ENCODE results near the gene AFG3L2. TPM values are rescaled to one million over a fixed set of nuclear protein-coding genes. Genes with fewer than 3 reads are reported as not detected.

AFG3L2 gene
- total and polyA plus RNA-seq, 9 of the 15 experiments (the other 6 are each of a cell fraction or from before 2014, with no cell fraction given) = 24.1 to 109 (median 84.0) TPM

DNA sequence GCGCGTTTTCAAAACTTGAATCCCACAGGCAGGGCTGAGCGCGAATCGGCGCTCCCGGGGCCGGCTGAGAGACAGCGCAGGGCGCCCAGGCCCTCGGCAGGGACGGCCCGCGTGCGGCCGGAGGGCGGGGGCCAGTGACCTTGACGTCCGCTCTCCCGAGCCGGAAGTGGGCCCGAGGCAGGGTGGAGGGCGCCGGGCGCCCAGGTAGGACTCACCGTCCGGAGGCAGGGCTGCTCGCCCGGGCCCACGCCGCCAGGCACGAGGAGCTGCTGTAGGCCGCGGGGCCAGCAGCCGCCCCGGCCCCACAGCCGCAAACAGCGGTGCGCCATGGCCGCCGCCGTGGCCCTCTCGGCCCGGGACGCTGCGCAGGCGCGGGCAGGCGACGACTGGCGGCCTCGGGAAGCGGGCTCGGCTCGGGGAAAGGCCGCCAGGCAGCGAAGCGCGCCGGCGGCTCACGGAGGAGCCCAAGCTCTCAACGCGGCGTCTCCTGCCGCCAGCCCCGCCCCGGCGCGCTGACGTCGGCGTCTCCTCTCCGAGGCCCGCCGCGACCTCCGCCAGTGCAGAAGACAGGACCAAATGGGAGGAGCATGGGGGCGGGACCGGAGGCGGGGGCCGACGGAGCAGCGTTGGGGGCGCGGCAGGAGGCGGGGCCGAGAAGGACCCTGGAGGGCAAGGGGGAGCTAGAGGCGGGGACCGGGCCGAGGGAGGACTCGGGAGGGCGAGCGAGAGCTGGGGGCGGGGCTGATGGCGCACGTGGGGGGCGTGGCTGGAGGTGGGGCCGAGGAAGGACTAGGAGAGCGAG, at the start of gene AFG3L2 (continued):
- TF ChIP-seq, protein P1, sequence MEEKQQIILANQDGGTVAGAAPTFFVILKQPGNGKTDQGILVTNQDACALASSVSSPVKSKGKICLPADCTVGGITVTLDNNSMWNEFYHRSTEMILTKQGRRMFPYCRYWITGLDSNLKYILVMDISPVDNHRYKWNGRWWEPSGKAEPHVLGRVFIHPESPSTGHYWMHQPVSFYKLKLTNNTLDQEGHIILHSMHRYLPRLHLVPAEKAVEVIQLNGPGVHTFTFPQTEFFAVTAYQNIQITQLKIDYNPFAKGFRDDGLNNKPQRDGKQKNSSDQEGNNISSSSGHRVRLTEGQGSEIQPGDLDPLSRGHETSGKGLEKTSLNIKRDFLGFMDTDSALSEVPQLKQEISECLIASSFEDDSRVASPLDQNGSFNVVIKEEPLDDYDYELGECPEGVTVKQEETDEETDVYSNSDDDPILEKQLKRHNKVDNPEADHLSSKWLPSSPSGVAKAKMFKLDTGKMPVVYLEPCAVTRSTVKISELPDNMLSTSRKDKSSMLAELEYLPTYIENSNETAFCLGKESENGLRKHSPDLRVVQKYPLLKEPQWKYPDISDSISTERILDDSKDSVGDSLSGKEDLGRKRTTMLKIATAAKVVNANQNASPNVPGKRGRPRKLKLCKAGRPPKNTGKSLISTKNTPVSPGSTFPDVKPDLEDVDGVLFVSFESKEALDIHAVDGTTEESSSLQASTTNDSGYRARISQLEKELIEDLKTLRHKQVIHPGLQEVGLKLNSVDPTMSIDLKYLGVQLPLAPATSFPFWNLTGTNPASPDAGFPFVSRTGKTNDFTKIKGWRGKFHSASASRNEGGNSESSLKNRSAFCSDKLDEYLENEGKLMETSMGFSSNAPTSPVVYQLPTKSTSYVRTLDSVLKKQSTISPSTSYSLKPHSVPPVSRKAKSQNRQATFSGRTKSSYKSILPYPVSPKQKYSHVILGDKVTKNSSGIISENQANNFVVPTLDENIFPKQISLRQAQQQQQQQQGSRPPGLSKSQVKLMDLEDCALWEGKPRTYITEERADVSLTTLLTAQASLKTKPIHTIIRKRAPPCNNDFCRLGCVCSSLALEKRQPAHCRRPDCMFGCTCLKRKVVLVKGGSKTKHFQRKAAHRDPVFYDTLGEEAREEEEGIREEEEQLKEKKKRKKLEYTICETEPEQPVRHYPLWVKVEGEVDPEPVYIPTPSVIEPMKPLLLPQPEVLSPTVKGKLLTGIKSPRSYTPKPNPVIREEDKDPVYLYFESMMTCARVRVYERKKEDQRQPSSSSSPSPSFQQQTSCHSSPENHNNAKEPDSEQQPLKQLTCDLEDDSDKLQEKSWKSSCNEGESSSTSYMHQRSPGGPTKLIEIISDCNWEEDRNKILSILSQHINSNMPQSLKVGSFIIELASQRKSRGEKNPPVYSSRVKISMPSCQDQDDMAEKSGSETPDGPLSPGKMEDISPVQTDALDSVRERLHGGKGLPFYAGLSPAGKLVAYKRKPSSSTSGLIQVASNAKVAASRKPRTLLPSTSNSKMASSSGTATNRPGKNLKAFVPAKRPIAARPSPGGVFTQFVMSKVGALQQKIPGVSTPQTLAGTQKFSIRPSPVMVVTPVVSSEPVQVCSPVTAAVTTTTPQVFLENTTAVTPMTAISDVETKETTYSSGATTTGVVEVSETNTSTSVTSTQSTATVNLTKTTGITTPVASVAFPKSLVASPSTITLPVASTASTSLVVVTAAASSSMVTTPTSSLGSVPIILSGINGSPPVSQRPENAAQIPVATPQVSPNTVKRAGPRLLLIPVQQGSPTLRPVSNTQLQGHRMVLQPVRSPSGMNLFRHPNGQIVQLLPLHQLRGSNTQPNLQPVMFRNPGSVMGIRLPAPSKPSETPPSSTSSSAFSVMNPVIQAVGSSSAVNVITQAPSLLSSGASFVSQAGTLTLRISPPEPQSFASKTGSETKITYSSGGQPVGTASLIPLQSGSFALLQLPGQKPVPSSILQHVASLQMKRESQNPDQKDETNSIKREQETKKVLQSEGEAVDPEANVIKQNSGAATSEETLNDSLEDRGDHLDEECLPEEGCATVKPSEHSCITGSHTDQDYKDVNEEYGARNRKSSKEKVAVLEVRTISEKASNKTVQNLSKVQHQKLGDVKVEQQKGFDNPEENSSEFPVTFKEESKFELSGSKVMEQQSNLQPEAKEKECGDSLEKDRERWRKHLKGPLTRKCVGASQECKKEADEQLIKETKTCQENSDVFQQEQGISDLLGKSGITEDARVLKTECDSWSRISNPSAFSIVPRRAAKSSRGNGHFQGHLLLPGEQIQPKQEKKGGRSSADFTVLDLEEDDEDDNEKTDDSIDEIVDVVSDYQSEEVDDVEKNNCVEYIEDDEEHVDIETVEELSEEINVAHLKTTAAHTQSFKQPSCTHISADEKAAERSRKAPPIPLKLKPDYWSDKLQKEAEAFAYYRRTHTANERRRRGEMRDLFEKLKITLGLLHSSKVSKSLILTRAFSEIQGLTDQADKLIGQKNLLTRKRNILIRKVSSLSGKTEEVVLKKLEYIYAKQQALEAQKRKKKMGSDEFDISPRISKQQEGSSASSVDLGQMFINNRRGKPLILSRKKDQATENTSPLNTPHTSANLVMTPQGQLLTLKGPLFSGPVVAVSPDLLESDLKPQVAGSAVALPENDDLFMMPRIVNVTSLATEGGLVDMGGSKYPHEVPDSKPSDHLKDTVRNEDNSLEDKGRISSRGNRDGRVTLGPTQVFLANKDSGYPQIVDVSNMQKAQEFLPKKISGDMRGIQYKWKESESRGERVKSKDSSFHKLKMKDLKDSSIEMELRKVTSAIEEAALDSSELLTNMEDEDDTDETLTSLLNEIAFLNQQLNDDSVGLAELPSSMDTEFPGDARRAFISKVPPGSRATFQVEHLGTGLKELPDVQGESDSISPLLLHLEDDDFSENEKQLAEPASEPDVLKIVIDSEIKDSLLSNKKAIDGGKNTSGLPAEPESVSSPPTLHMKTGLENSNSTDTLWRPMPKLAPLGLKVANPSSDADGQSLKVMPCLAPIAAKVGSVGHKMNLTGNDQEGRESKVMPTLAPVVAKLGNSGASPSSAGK (IDR thresholded peaks at IDR 0.05) = peak; percentile 92
- TF ChIP-seq NRF1 (conservative IDR thresholded peaks at IDR 0.05 in 1 of 2, IDR thresholded peaks at IDR 0.05 in 1 of 2) = peak; percentile 95 to 96
- no peak for TF ChIP-seq MED1 (CRISPR knock-in tag; IDR thresholded peaks at IDR 0.05; ENCODE audit: borderline replicate concordance)
- 0 out of 4 replicates have a peak, but pooled peaks of 1 of the 2 experiments have one; percentile 35 for TF ChIP-seq TRIM24 (IDR thresholded peaks at IDR 0.05)
- TF ChIP-seq COPS2 (conservative IDR thresholded peaks at IDR 0.05) = no peak
- peak; percentile 13; the same call in 1 of the 2 replicates for TF ChIP-seq ZNF316 (IDR thresholded peaks at IDR 0.05)
- TF ChIP-seq, protein P2, sequence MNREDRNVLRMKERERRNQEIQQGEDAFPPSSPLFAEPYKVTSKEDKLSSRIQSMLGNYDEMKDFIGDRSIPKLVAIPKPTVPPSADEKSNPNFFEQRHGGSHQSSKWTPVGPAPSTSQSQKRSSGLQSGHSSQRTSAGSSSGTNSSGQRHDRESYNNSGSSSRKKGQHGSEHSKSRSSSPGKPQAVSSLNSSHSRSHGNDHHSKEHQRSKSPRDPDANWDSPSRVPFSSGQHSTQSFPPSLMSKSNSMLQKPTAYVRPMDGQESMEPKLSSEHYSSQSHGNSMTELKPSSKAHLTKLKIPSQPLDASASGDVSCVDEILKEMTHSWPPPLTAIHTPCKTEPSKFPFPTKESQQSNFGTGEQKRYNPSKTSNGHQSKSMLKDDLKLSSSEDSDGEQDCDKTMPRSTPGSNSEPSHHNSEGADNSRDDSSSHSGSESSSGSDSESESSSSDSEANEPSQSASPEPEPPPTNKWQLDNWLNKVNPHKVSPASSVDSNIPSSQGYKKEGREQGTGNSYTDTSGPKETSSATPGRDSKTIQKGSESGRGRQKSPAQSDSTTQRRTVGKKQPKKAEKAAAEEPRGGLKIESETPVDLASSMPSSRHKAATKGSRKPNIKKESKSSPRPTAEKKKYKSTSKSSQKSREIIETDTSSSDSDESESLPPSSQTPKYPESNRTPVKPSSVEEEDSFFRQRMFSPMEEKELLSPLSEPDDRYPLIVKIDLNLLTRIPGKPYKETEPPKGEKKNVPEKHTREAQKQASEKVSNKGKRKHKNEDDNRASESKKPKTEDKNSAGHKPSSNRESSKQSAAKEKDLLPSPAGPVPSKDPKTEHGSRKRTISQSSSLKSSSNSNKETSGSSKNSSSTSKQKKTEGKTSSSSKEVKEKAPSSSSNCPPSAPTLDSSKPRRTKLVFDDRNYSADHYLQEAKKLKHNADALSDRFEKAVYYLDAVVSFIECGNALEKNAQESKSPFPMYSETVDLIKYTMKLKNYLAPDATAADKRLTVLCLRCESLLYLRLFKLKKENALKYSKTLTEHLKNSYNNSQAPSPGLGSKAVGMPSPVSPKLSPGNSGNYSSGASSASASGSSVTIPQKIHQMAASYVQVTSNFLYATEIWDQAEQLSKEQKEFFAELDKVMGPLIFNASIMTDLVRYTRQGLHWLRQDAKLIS (CRISPR knock-in tag; IDR thresholded peaks at IDR 0.05) = 0 out of 2 replicates have a peak, but pooled peaks have one; percentile 10
- TF ChIP-seq, protein P3, sequence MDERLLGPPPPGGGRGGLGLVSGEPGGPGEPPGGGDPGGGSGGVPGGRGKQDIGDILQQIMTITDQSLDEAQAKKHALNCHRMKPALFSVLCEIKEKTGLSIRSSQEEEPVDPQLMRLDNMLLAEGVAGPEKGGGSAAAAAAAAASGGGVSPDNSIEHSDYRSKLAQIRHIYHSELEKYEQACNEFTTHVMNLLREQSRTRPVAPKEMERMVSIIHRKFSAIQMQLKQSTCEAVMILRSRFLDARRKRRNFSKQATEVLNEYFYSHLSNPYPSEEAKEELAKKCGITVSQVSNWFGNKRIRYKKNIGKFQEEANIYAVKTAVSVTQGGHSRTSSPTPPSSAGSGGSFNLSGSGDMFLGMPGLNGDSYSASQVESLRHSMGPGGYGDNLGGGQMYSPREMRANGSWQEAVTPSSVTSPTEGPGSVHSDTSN (CRISPR knock-in tag; IDR thresholded peaks at IDR 0.05; ENCODE audit: low read depth) = no peak
- TF ChIP-seq, protein P3 (tag; conservative IDR thresholded peaks at IDR 0.05; ENCODE audit: low read depth) = no peak
